HuH-7.5 (cell line): Measurements from ENCODE around the gene DENND2A.
"Not testable (repeated sequence)": the region's sequence is repeated elsewhere in the genome, so short reads cannot be mapped to it uniquely, and the experiment has no call there.

Source experiments
- DNase-seq: peaks from one replicate; pipeline ENCODE4 v3.0.0; 2011; ENCODE audit warnings: low spot score

Gene DENND2A

GRCh38 chr7:140544388-140544826 is 96.2 kb downstream of the DENND2A start:
- no peak for DNase-seq

GRCh38 chr7:140542228-140542603 is 98.4 kb downstream of the DENND2A start:
- no peak for DNase-seq

- peak; percentile 34 for DNase-seq
These were observed 98.9 kb downstream of the DENND2A start for GRCh38 chr7:140541513-140542227.

- DNase-seq, result no peak
These were observed 99.5 kb downstream of the DENND2A start for GRCh38 chr7:140541176-140541512.

- no peak for DNase-seq
These were observed 100.4 kb downstream of the DENND2A start for GRCh38 chr7:140540136-140540777.

GRCh38 chr7:140539461-140539860 is 101.2 kb downstream of the DENND2A start:
- no peak for DNase-seq

- DNase-seq, result no peak
These were observed 102.7 kb downstream of the DENND2A start for GRCh38 chr7:140537750-140538482.

- no peak for DNase-seq
These were observed 105.9 kb downstream of the DENND2A start for GRCh38 chr7:140534743-140535142.

GRCh38 chr7:140533394-140533872 is 107.2 kb downstream of the DENND2A start:
- peak; percentile 32 for DNase-seq

- not testable (repeated sequence) for DNase-seq
These were observed 111.2 kb downstream of the DENND2A start for GRCh38 chr7:140529428-140529827.

GRCh38 chr7:140526787-140527664 is 113.6 kb downstream of the DENND2A start:
- DNase-seq, result no peak

GRCh38 chr7:140526214-140526613 is 114.4 kb downstream of the DENND2A start:
- DNase-seq, result no peak

GRCh38 chr7:140525743-140526142 is 114.9 kb downstream of the DENND2A start:
- no peak for DNase-seq

- DNase-seq, result no peak
These were observed 119.2 kb downstream of the DENND2A start for GRCh38 chr7:140521421-140521820.

- no peak for DNase-seq
These were observed 121.6 kb downstream of the DENND2A start for GRCh38 chr7:140519007-140519399.

GRCh38 chr7:140518370-140519006 is 122.1 kb downstream of the DENND2A start:
- no peak for DNase-seq

GRCh38 chr7:140517546-140518369 is 122.9 kb downstream of the DENND2A start:
- peak; percentile 90 for DNase-seq

- peak; percentile 46 for DNase-seq
These were observed 128.2 kb downstream of the DENND2A start for GRCh38 chr7:140512317-140513000.

- DNase-seq, result no peak
These were observed 130.8 kb downstream of the DENND2A start for GRCh38 chr7:140509789-140510188.

GRCh38 chr7:140507556-140507955 is 133.1 kb downstream of the DENND2A start:
- not testable (repeated sequence) for DNase-seq
